Gastroesophageal sphincter (tissue), 3 donors: ENCODE data around the gene SRSF8.

Source experiments
- EP300 ChIP-seq: sonication (generic); formaldehyde crosslinking; IDR thresholded peaks from one replicate; pipeline ENCODE4 v1.6.1; 2017; ENCODE audit warnings: antibody characterized with exemption, mild to moderate bottlenecking
- POLR2A ChIP-seq, 2 donors: fragments of 450-650 bp; IDR thresholded peaks; one replicate each; pipeline ENCODE4 v1.6.1; 2017; ENCODE audit warnings: antibody characterized with exemption in 2 of 2, mild to moderate bottlenecking in 2 of 2, moderate library complexity in 1 of 2
- POLR2AphosphoS5 ChIP-seq: sonication (generic); formaldehyde crosslinking; IDR thresholded peaks from one replicate; pipeline ENCODE4 v1.6.1; 2017; ENCODE audit warnings: antibody characterized with exemption
- TF ChIP-seq, protein P1 (sequence below), 4 experiments: fragments of 200-600 bp in 2 of 4; fragments of 450-650 bp in 2 of 4; sonication (generic) in 1 of 4; IDR thresholded peaks; one replicate each; pipeline ENCODE4 v1.5.1; 2017 to 2019; ENCODE audit warnings: antibody characterized with exemption in 4 of 4, mild to moderate bottlenecking in 2 of 4, moderate library complexity in 2 of 4

DNA sequence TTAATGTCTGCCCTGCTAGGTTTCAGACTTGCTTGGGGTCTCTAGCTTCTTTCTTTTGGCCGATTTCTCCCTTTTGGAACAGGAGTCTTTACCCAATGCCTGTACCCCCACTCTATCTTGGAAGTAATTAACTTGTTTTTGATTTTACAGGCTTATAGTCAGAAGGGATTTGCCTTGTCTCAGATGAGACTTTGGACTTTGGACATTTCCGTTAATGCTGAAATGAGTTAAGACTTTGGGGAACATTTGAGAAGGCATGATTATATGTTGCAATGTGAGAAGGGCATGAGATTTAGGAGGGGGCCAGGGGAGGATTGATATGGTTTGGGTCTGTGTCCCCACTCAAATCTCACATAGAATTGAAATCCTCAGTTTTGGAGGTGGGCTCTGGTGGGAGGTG, 12.4 kb upstream of the SRSF8 start:
- TF ChIP-seq, protein P1, sequence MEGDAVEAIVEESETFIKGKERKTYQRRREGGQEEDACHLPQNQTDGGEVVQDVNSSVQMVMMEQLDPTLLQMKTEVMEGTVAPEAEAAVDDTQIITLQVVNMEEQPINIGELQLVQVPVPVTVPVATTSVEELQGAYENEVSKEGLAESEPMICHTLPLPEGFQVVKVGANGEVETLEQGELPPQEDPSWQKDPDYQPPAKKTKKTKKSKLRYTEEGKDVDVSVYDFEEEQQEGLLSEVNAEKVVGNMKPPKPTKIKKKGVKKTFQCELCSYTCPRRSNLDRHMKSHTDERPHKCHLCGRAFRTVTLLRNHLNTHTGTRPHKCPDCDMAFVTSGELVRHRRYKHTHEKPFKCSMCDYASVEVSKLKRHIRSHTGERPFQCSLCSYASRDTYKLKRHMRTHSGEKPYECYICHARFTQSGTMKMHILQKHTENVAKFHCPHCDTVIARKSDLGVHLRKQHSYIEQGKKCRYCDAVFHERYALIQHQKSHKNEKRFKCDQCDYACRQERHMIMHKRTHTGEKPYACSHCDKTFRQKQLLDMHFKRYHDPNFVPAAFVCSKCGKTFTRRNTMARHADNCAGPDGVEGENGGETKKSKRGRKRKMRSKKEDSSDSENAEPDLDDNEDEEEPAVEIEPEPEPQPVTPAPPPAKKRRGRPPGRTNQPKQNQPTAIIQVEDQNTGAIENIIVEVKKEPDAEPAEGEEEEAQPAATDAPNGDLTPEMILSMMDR (IDR thresholded peaks at IDR 0.05) = no peak
- TF ChIP-seq POLR2A (IDR thresholded peaks at IDR 0.05) (no peak), POLR2AphosphoS5 (no peak), EP300 (no peak)
